ENCODE results near the gene MAMLD1.

The MAMLD1 gene

DNA sequence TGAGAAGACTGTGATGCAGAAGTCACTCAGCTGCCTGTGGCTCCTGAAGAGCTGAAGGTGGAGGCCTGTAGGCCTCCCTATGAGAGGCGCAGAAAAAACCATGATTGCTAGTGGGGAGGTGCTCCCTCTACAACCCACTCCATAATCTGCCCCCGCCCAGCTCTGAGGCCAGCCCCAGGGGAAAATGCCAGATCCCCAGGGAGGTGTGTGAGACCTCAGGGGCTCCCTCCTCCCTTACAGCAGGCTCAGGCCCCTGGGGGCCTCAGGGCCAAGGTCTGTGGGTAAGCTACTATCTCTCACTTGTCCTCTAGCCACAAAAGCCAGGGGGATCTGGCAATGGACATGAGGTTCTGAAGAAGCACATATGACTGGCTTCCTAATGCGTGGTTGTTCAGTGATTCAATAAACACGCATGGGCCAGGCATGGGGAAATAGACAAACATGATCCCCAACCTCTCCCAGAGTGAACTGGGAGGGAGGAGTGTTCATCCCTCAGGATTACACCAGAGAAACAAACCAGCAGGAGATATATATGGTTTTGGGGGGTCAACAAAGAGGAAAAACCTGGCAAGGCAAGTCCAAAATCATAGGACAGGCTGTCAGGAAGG lies 154.3 kb downstream of the MAMLD1 start:
- DNase-seq (ENCODE audit: low read depth): peak; percentile 57
- Histone ChIP-seq H3K9me3 (ENCODE audit: control insufficient read depth, low read length) (no peaks in the 10 kb centered on the region), H3K9ac (ENCODE audit: low read length) (no peak overlapping the region), H3K4me3 (ENCODE audit: low read length) (no peak overlapping the region), H3K36me3 (ENCODE audit: control insufficient read depth, insufficient read depth, low read length, severe bottlenecking) (no peaks in the 10 kb centered on the region), H3K4me1 (ENCODE audit: control insufficient read depth, insufficient read depth, low read length) (no peaks in the 10 kb centered on the region), H3K27me3 (replicated peaks; ENCODE audit: control insufficient read depth, insufficient read depth, low read length) (peaks cover 3% of the 10 kb centered on the region)

DNA sequence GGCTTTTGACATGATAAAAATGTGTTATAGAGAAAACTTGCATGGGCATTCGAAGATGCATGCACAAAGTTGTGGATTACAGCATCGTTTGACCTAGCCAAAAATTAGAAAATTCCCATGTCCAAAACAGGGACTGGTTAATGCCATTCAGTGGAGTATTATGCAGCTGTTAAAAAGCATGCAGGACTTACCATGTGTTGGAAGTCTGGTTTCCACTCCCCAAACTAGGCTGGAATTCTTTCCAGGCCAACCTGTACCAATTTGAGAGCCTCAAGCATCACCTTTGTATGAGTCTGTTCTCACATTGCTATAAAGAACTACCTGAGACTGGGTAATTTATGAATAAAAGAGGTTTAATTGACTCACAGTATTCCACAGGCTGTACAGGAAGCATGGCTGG lies 159.4 kb downstream of the MAMLD1 start:
- no peaks in the 10 kb centered on the region for H3K36me3 ChIP-seq (ENCODE audit: control insufficient read depth, insufficient read depth, low read length, severe bottlenecking)
- H3K9ac ChIP-seq (ENCODE audit: low read length): no peak overlapping the region
- no peak overlapping the region for H3K4me3 ChIP-seq (ENCODE audit: low read length)
- H3K4me1 ChIP-seq (ENCODE audit: control insufficient read depth, insufficient read depth, low read length): no peaks in the 10 kb centered on the region
- DNase-seq (ENCODE audit: low read depth): no peak
- peaks cover 12% of the 10 kb centered on the region for H3K27me3 ChIP-seq (replicated peaks; ENCODE audit: control insufficient read depth, insufficient read depth, low read length)
- no peaks in the 10 kb centered on the region for H3K9me3 ChIP-seq (ENCODE audit: control insufficient read depth, low read length)

DNA sequence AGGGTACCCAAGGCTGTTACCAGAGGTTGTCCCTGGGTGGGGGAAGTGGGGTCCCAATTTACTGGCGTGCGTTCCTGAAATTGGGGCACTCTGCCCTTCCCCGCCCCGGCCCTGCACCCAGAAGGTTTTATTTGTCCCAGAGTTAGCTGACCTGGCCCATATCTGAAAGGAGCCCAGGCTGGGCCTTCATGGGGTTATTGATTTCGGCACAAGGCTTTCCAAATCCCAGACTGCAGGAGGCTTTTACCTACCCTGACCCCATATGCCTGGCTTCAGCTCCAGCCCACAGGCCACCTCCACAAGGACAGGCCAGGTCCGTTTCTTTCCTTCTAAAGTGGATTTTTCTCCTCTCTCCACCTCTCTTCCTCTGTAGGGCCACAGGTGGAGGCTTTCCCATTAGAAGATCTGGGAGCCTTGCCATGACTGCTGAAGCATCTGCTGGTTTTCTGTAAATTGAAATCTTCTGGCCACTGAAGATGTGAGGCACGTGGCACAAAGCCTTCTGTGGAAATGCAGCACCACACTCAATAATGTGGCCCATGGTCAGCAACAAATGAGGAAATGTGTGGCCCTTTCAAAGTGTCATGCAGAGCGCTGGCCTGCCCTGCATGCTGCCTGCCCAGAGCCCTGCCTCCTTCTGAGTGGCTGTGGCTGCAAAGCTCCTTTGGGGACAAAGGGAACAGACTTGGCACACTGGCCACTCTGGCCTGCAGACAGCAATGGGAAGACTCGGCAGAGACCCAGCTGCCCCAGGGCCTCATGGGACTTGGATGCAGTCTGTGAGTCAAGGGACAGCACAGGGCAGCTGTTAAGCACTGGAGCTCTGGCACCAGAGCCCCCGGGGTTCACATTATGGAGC lies 162.2 kb downstream of the MAMLD1 start:
- no peaks in the 10 kb centered on the region for H3K4me1 ChIP-seq (ENCODE audit: control insufficient read depth, insufficient read depth, low read length)
- peaks cover 12% of the 10 kb centered on the region for H3K27me3 ChIP-seq (replicated peaks; ENCODE audit: control insufficient read depth, insufficient read depth, low read length)
- H3K4me3 ChIP-seq (ENCODE audit: low read length): no peak overlapping the region
- no peaks in the 10 kb centered on the region for H3K36me3 ChIP-seq (ENCODE audit: control insufficient read depth, insufficient read depth, low read length, severe bottlenecking)
- H3K9ac ChIP-seq (ENCODE audit: low read length): no peak overlapping the region
- DNase-seq (ENCODE audit: low read depth): no peak
- H3K9me3 ChIP-seq (ENCODE audit: control insufficient read depth, low read length): no peaks in the 10 kb centered on the region

DNA sequence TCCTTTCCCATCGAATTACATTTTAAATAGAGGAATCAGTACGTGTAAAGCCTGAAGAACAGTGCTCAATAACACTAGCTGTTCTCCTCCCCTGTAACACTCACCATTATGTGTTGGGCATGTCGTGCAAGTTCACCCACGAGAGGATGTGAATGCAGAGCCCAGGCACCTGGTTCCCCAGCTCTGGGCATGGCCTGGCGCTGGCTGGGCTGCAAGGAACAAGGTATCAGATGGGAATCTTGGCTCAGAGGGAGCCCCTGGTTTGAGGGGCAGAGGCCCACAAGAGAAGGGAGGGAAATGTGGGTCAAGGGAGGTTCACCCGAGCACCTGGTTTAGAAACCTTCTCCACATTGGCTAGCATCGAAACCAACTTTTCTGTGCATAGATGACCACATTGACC lies 163.6 kb downstream of the MAMLD1 start:
- Histone ChIP-seq H3K27me3 (replicated peaks; ENCODE audit: control insufficient read depth, insufficient read depth, low read length) (peaks cover 12% of the 10 kb centered on the region), H3K36me3 (ENCODE audit: control insufficient read depth, insufficient read depth, low read length, severe bottlenecking) (no peaks in the 10 kb centered on the region), H3K4me3 (ENCODE audit: low read length) (no peak overlapping the region), H3K4me1 (ENCODE audit: control insufficient read depth, insufficient read depth, low read length) (no peaks in the 10 kb centered on the region), H3K9ac (ENCODE audit: low read length) (no peak overlapping the region), H3K9me3 (ENCODE audit: control insufficient read depth, low read length) (peaks cover 3% of the 10 kb centered on the region)
- no peak for DNase-seq (ENCODE audit: low read depth)

DNA sequence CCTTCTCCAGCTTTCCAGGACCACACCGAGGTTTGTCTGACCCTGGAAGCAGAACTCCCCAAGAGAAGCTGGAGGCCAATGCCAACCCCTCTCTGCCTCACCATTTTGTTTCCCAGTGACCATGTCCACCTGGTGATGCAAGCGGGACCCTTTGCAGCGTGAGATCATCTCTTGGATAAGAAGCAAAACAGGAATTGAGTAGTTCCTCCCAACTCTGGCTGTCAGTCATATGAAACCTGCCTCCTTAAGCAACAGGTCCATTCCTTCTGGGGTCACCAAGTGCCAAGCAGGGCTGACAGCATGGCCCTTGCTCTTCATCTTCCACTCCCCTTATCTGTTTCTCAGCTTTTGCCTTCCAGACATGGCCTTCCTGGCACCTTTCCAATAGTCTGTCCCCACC lies 164.0 kb downstream of the MAMLD1 start:
- H3K9me3 ChIP-seq (ENCODE audit: control insufficient read depth, low read length): peaks cover 7% of the 10 kb centered on the region
- H3K27me3 ChIP-seq (replicated peaks; ENCODE audit: control insufficient read depth, insufficient read depth, low read length): peaks cover 9% of the 10 kb centered on the region
- no peaks in the 10 kb centered on the region for H3K4me1 ChIP-seq (ENCODE audit: control insufficient read depth, insufficient read depth, low read length)
- no peaks in the 10 kb centered on the region for H3K36me3 ChIP-seq (ENCODE audit: control insufficient read depth, insufficient read depth, low read length, severe bottlenecking)
- H3K4me3 ChIP-seq (ENCODE audit: low read length): no peak overlapping the region
- DNase-seq (ENCODE audit: low read depth): no peak
- H3K9ac ChIP-seq (ENCODE audit: low read length): no peak overlapping the region

DNA sequence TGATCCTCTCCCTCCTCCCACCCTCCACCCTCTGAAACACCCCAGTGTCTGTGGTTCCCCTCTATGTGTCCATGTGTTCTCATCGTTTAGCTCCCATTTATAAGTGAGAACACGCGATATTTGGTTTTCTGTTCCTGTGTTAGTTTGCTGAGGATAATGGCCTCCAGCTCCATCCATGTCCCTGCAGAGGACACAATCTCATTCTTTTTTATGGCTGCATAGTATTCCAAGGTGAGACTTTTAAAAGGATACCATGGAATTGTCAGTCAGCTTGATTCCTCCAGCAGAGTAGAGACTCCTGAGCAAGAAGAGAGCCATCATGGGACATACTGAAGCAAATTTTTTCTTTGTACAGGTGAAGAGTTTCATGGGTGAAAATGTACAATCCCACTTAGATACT lies 166.5 kb downstream of the MAMLD1 start:
- Histone ChIP-seq H3K36me3 (ENCODE audit: control insufficient read depth, insufficient read depth, low read length, severe bottlenecking) (no peaks in the 10 kb centered on the region), H3K9me3 (ENCODE audit: control insufficient read depth, low read length) (peaks cover 21% of the 10 kb centered on the region), H3K4me1 (ENCODE audit: control insufficient read depth, insufficient read depth, low read length) (no peaks in the 10 kb centered on the region), H3K27me3 (replicated peaks; ENCODE audit: control insufficient read depth, insufficient read depth, low read length) (peaks cover 9% of the 10 kb centered on the region), H3K9ac (ENCODE audit: low read length) (no peak overlapping the region), H3K4me3 (ENCODE audit: low read length) (no peak overlapping the region)
- DNase-seq (ENCODE audit: low read depth): no peak

DNA sequence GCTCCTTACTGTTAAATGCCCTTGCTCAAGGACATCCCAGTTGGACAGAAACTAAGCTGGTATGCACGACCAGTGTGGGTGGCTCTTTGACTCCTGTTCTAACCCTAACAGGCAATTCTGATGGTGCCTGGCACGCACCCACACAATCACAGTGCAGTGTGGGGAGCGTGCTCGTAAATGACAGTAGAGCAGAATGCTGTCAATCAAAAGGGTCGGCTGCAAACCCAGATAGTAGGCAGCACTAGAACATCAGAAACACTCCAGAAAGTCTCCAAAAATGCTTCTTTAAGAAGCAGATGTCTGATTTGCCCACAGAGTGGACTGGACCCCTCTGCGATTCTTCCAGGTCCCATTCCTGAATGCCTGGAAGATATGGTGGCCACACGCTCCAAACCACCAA lies 167.7 kb downstream of the MAMLD1 start:
- Histone ChIP-seq H3K36me3 (ENCODE audit: control insufficient read depth, insufficient read depth, low read length, severe bottlenecking) (no peaks in the 10 kb centered on the region), H3K4me3 (ENCODE audit: low read length) (no peak overlapping the region), H3K9me3 (ENCODE audit: control insufficient read depth, low read length) (peaks cover 33% of the 10 kb centered on the region), H3K27me3 (replicated peaks; ENCODE audit: control insufficient read depth, insufficient read depth, low read length) (peaks cover 9% of the 10 kb centered on the region), H3K4me1 (ENCODE audit: control insufficient read depth, insufficient read depth, low read length) (no peaks in the 10 kb centered on the region), H3K9ac (ENCODE audit: low read length) (no peak overlapping the region)
- DNase-seq (ENCODE audit: low read depth): no peak

DNA sequence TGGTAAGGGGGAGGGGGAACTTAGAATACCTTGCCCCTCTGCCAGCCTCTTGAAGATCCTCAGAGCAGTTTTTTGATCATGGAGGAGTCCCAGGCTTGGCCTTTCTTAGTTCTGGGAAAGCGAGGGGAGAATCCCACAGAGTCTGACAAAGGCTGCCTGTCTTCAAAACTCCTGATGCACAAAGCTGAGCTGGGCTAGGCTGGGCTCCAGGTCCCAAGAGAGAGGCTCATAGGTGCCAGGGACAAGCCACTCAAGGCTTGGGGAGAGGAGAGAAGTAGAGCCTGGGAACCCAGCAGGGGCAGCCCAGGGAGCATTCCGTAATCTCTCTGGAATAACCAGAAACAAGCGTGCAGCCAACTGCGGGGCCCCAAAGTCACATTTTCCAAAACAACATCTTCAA lies 168.3 kb downstream of the MAMLD1 start:
- H3K36me3 ChIP-seq (ENCODE audit: control insufficient read depth, insufficient read depth, low read length, severe bottlenecking): no peaks in the 10 kb centered on the region
- H3K4me3 ChIP-seq (ENCODE audit: low read length): no peak overlapping the region
- no peak for DNase-seq (ENCODE audit: low read depth)
- H3K27me3 ChIP-seq (replicated peaks; ENCODE audit: control insufficient read depth, insufficient read depth, low read length): peaks cover 5% of the 10 kb centered on the region
- H3K9ac ChIP-seq (ENCODE audit: low read length): no peak overlapping the region
- H3K9me3 ChIP-seq (ENCODE audit: control insufficient read depth, low read length): peaks cover 39% of the 10 kb centered on the region
- no peaks in the 10 kb centered on the region for H3K4me1 ChIP-seq (ENCODE audit: control insufficient read depth, insufficient read depth, low read length)

DNA sequence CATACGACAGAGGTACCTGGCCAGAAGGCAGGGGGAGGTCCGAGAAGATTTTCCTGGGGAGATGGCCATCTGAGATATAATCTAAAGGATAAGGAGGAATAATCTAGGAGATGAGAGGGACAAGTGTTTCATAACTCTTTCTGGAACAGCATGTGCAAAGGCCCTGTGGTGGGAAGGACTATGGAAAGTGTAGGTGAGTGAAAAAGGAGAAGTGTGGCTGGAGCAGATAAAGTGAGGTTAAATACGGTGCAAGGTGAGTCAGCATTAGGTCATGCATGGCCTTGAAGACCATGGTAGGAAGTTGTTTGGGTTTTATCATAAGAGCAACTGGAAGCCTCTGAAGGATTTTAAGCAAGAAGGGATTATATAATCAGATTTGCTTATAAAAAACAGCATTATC lies 170.7 kb downstream of the MAMLD1 start:
- H3K9me3 ChIP-seq (ENCODE audit: control insufficient read depth, low read length): peaks cover 61% of the 10 kb centered on the region

DNA sequence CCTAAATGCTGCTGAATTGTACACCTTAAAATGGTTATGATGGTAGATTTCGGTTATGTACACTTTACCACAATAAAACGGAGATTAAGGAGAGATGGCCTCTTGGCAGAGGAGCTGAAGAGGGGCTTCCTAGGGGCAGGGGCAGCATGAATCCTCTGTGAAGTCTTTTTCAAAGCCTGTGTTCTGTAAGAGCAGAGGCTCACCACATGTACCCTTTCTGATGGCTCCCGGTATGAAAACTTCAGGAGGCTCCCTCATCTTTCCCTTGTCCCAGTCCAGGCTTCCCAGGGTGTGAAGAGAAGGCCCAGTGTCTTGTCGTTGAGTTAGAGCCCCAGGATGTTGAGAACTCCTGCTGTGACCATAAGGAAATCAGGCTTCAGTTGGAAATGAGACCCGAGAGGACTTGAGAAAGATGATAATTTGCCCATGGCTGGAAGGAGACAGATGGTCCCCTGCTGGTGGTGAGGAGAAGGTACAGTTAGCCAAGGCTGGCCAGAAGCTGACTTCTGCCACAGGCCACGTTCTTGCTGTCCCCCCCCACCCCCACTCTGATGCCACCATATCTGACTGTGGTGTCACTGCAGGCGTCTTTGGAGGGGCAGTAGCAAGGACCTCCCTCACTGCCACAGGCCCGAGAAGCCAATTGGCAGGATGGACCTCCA lies 173.5 kb downstream of the MAMLD1 start:
- H3K9ac ChIP-seq (ENCODE audit: low read length): no peak overlapping the region
- H3K9me3 ChIP-seq (ENCODE audit: control insufficient read depth, low read length): peaks cover 71% of the 10 kb centered on the region
- DNase-seq (ENCODE audit: low read depth): no peak
- H3K4me1 ChIP-seq (ENCODE audit: control insufficient read depth, insufficient read depth, low read length): no peaks in the 10 kb centered on the region
- no peak overlapping the region for H3K4me3 ChIP-seq (ENCODE audit: low read length)
- H3K27me3 ChIP-seq (replicated peaks; ENCODE audit: control insufficient read depth, insufficient read depth, low read length): peaks cover 12% of the 10 kb centered on the region
- no peaks in the 10 kb centered on the region for H3K36me3 ChIP-seq (ENCODE audit: control insufficient read depth, insufficient read depth, low read length, severe bottlenecking)

More for the DNA sequence above, 170.7 kb downstream of the MAMLD1 start:
- Histone ChIP-seq H3K4me1 (ENCODE audit: control insufficient read depth, insufficient read depth, low read length) (no peaks in the 10 kb centered on the region), H3K36me3 (ENCODE audit: control insufficient read depth, insufficient read depth, low read length, severe bottlenecking) (no peaks in the 10 kb centered on the region), H3K27me3 (replicated peaks; ENCODE audit: control insufficient read depth, insufficient read depth, low read length) (peaks cover 12% of the 10 kb centered on the region), H3K4me3 (ENCODE audit: low read length) (no peak overlapping the region), H3K9ac (ENCODE audit: low read length) (no peak overlapping the region)
- no peak for DNase-seq (ENCODE audit: low read depth)

DNA sequence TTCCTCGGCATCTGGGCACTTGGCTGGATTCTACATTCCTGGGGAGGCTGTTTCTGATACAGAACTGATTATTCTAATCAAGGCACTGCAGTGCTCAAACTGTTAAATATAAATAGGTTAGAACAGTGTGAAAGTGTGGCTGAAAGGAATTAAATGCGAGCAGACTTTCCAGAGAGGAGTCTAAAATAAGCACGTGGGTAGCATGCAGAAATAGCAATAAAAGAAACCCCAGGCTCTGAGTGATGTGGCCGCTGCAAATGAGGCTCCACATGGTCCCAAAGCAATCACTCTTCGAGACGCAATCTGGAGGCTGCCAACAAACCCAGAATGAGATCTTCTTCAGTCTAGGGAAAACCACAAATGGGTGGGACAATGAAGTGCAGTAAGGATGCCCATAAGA lies 174.7 kb downstream of the MAMLD1 start:
- H3K27me3 ChIP-seq (replicated peaks; ENCODE audit: control insufficient read depth, insufficient read depth, low read length): peaks cover 12% of the 10 kb centered on the region
- H3K4me1 ChIP-seq (ENCODE audit: control insufficient read depth, insufficient read depth, low read length): no peaks in the 10 kb centered on the region
- no peak overlapping the region for H3K4me3 ChIP-seq (ENCODE audit: low read length)
- H3K9ac ChIP-seq (ENCODE audit: low read length): no peak overlapping the region
- peaks cover 64% of the 10 kb centered on the region for H3K9me3 ChIP-seq (ENCODE audit: control insufficient read depth, low read length)
- no peak for DNase-seq (ENCODE audit: low read depth)
- no peaks in the 10 kb centered on the region for H3K36me3 ChIP-seq (ENCODE audit: control insufficient read depth, insufficient read depth, low read length, severe bottlenecking)

Data from adipocyte (in vitro differentiated cells).